PC-3 (cell line): Measurements from ENCODE around the gene FAM118B. TPM values are rescaled to one million over a fixed set of nuclear protein-coding genes. Genes with fewer than 3 reads are reported as not detected.

Source experiments
- ATAC-seq: fragments of 200-7000 bp; cut with Tn5 transposase; 2 replicates; pipeline ENCODE4 v1.9.1; 2020; ENCODE audit warnings: mild to moderate bottlenecking, moderate library complexity
- BruUV-seq: library from RNA; stranded (reverse); fragments of 400-500 nt; replicated peaks from 2 replicates; lab custom pipeline; 2021; lab: Mats Ljungman, UMichigan
- CTCF ChIA-PET: fragments of 300-600 bp; sonication (Branson Sonifier 250); formaldehyde crosslinking; loops from one replicate; lab custom pipeline; 2022; ENCODE audit warnings: antibody characterized with exemption; lab: Charles Lee
- POLR2A ChIA-PET: fragments of 300-600 bp; sonication (Branson Sonifier 250); formaldehyde crosslinking; loops from one replicate; lab custom pipeline; 2022; ENCODE audit warnings: antibody characterized with exemption; ENCODE audit not compliant: unreplicated experiment; lab: Charles Lee
- DNase-seq: peaks from one replicate; pipeline ENCODE4 v3.0.0-alpha.2; 2015
- H2AFZ ChIP-seq: fragments of 300-600 bp; sonication (generic); 2 replicates; pipeline ENCODE4 v1.6.0; 2016; ENCODE audit warnings: antibody characterized with exemption, low read length
- H3F3A ChIP-seq: fragments of 300-600 bp; sonication (generic); one replicate; pipeline ENCODE4 v1.6.0; 2017; ENCODE audit warnings: antibody characterized with exemption, low read length, control low read depth, mild to moderate bottlenecking; ENCODE audit not compliant: unreplicated experiment
- H3K27ac ChIP-seq: fragments of 300-600 bp; sonication (generic); 2 replicates; pipeline ENCODE4 v1.5.1; 2016; ENCODE audit warnings: mild to moderate bottlenecking, low read length
- H3K27me3 ChIP-seq: fragments of 300-600 bp; sonication (generic); 2 replicates; pipeline ENCODE4 v1.6.1; 2016; ENCODE audit warnings: low read length, mixed read lengths
- H3K36me3 ChIP-seq: fragments of 300-600 bp; sonication (generic); 2 replicates; pipeline ENCODE4 v1.6.1; 2016; ENCODE audit warnings: low read depth, mixed run types, low read length, mixed read lengths
- H3K4me1 ChIP-seq: fragments of 300-600 bp; sonication (generic); 2 replicates; pipeline ENCODE4 v1.5.1; 2016; ENCODE audit warnings: low read length; ENCODE audit not compliant: insufficient read depth
- H3K4me2 ChIP-seq: fragments of 300-600 bp; sonication (generic); 2 replicates; pipeline ENCODE4 v1.6.0; 2016; ENCODE audit warnings: low read length
- H3K4me3 ChIP-seq: fragments of 300-600 bp; sonication (generic); 2 replicates; pipeline ENCODE4 v1.5.1; 2016; ENCODE audit warnings: mild to moderate bottlenecking, low read length, mixed read lengths
- H3K79me2 ChIP-seq: fragments of 300-600 bp; sonication (generic); 2 replicates; pipeline ENCODE4 v1.6.1; 2017; ENCODE audit warnings: low read length, mixed read lengths
- H3K9ac ChIP-seq: fragments of 300-600 bp; sonication (generic); 2 replicates; pipeline ENCODE4 v1.6.0; 2016; ENCODE audit warnings: mild to moderate bottlenecking, low read length
- H3K9me2 ChIP-seq: fragments of 300-600 bp; sonication (generic); replicated peaks from 2 replicates; pipeline ENCODE4 v1.6.1; 2016; ENCODE audit warnings: mixed run types, low read length, mixed read lengths
- H3K9me3 ChIP-seq: fragments of 300-600 bp; sonication (generic); 2 replicates; pipeline ENCODE4 v1.6.1; 2016; ENCODE audit warnings: low read length, mixed read lengths
- H4K20me1 ChIP-seq: fragments of 300-600 bp; sonication (generic); 2 replicates; pipeline ENCODE4 v1.6.1; 2016; ENCODE audit warnings: low read length, mixed read lengths
- EZH2 ChIP-seq: fragments of 300-600 bp; sonication (generic); IDR thresholded peaks from one replicate; pipeline ENCODE4 v1.6.1; 2017; ENCODE audit warnings: antibody characterized with exemption, mild to moderate bottlenecking, low read length; ENCODE audit not compliant: unreplicated experiment
- EZH2phosphoT487 ChIP-seq: fragments of 300-600 bp; sonication (generic); IDR thresholded peaks from 2 replicates; pipeline ENCODE4 v1.6.1; 2018; ENCODE audit warnings: mild to moderate bottlenecking, antibody characterized with exemption, low read length, borderline replicate concordance
- intact Hi-C: fragments of 100-400 bp; cut with micrococcal nuclease; formaldehyde crosslinking; loops from 2 replicates; pipeline ENCODE4 v1.9.0; 2023
- total RNA-seq: library from RNA; depleted of rRNA; stranded (reverse); fragments of >200 nt; gene quantifications from 2 replicates; pipeline ENCODE4 v1.2.3, GENCODE V29; 2014
- TF ChIP-seq, protein P1 (sequence below): fragments of 300-600 bp; sonication (generic); conservative IDR thresholded peaks from 2 replicates; pipeline ENCODE4 v1.5.1; 2017; ENCODE audit warnings: antibody characterized with exemption, low read depth, mild to moderate bottlenecking, low read length

Gene FAM118B
- total RNA-seq, 1 experiment from 2014 or later: 24.3 TPM

GRCh38 chr11:126268708-126269579 is 57.4 kb downstream of the FAM118B start, which contains the start of the genes FOXRED1 and SRPRA:
Gene FOXRED1 (plus strand): TSS chr11:126269154. CDS start chr11:126269207, 53 bp downstream.
Gene SRPRA (minus strand): TSS chr11:126268895. CDS start chr11:126268804, 91 bp downstream.
- Histone ChIP-seq H3K9me3 (no peaks in the 10 kb centered on the region), H3K9ac (peak within 1 kb of the TSS; percentile 97), H3K27me3 (no peaks in the 10 kb centered on the region), H3K36me3 (peaks cover 53% of the 10 kb centered on the region), H3K4me2 (peak within 1 kb of the TSS; percentile 98), H3K4me3 (peak within 1 kb of the TSS; percentile 96), H3K4me1 (peaks cover 10% of the 10 kb centered on the region), H3F3A (no peaks in the 10 kb centered on the region), H3K27ac (peak within 1 kb of the TSS; percentile 61), H3K9me2 (no peaks in the 10 kb centered on the region), H2AFZ (peak within 1 kb of the TSS; percentile 84), H4K20me1 (peaks cover 5% of the 10 kb centered on the region; the same call in 1 of the 2 replicates), H3K79me2 (peaks cover 58% of the 10 kb centered on the region)
- BruUV-seq: TSS peak; percentile 87
- POLR2A ChIA-PET: interaction anchor here (0.5 to 0.6 kb wide), 3 partner anchors 37 to 42 kb away, joined by 3 to 8 read pairs (median 6); no protein-coding TSS in a partner anchor
- intact Hi-C loops: loop anchor here (1.0 to 2.0 kb wide), 3 partner anchors 34 to 58 kb away; partner anchors contain the start of genes FAM118B and RPUSD4
- DNase-seq (peak; percentile 100), ATAC-seq (peak; percentile 96)
- no peak for TF ChIP-seq EZH2phosphoT487
- no peak for TF ChIP-seq EZH2
- TF ChIP-seq, protein P1, sequence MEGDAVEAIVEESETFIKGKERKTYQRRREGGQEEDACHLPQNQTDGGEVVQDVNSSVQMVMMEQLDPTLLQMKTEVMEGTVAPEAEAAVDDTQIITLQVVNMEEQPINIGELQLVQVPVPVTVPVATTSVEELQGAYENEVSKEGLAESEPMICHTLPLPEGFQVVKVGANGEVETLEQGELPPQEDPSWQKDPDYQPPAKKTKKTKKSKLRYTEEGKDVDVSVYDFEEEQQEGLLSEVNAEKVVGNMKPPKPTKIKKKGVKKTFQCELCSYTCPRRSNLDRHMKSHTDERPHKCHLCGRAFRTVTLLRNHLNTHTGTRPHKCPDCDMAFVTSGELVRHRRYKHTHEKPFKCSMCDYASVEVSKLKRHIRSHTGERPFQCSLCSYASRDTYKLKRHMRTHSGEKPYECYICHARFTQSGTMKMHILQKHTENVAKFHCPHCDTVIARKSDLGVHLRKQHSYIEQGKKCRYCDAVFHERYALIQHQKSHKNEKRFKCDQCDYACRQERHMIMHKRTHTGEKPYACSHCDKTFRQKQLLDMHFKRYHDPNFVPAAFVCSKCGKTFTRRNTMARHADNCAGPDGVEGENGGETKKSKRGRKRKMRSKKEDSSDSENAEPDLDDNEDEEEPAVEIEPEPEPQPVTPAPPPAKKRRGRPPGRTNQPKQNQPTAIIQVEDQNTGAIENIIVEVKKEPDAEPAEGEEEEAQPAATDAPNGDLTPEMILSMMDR: no peak
- CTCF ChIA-PET: no interaction called here

DNA sequence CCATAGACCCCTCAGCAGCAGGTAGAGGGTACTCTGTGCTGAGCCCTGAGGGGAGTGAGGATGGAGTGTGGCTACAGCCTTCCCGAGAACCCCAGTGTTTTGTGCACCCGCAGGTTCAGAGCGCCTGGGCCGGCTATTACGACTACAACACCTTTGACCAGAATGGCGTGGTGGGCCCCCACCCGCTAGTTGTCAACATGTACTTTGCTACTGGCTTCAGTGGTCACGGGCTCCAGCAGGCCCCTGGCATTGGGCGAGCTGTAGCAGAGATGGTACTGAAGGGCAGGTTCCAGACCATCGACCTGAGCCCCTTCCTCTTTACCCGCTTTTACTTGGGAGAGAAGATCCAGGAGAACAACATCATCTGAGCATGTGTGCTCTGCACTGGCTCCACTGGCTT is 65.7 kb downstream of the FAM118B start:
- Histone ChIP-seq H4K20me1 (no peaks in the 10 kb centered on the region), H3K4me1 (peaks cover 6% of the 10 kb centered on the region; the same call in 1 of the 2 replicates), H3K27ac (no peak overlapping the region), H3K4me3 (no peak overlapping the region), H3K9ac (no peak overlapping the region), H3K79me2 (no peaks in the 10 kb centered on the region), H2AFZ (no peak overlapping the region), H3K36me3 (peaks cover 45% of the 10 kb centered on the region), H3K9me2 (no peaks in the 10 kb centered on the region), H3K9me3 (no peaks in the 10 kb centered on the region), H3F3A (no peaks in the 10 kb centered on the region), H3K27me3 (no peaks in the 10 kb centered on the region), H3K4me2 (no peak overlapping the region)
- no peak for DNase-seq
- ATAC-seq: no peak
- POLR2A ChIA-PET: no interaction called here
- intact Hi-C loops: no loop called here
- CTCF ChIA-PET: no interaction called here
- TF ChIP-seq, protein P1: no peak
- TF ChIP-seq EZH2phosphoT487 (no peak), EZH2 (no peak)
- BruUV-seq: no TSS peak
